ENCODE results near the gene VSIG4. TPM values are rescaled to one million over a fixed set of nuclear protein-coding genes. Genes with fewer than 3 reads are reported as not detected.

The VSIG4 gene
- total and polyA plus RNA-seq, 10 of the 15 experiments (the other 5 are each of a cell fraction or from before 2014, with no cell fraction given): 0.05 to 0.36 TPM; not detected in 8

DNA sequence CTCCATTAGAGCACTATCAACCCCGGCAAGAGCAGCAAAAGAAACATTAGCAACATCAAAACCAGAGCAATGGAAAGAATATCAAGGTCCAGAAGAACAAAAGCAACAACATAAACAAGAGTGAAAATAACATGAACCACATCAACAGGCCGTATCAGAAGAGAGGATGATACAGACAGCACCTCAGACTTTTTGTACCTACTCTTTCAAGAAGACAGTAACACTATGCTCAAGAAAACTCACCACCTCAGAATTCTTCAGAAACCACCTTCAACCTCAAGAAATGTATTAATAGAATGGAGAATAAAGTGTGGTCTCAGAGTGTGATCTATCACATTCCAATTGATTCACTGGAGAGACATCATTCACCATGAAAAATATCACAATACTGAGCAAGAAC is 46.5 kb downstream of the VSIG4 start (continued):
- TF ChIP-seq, protein P1, sequence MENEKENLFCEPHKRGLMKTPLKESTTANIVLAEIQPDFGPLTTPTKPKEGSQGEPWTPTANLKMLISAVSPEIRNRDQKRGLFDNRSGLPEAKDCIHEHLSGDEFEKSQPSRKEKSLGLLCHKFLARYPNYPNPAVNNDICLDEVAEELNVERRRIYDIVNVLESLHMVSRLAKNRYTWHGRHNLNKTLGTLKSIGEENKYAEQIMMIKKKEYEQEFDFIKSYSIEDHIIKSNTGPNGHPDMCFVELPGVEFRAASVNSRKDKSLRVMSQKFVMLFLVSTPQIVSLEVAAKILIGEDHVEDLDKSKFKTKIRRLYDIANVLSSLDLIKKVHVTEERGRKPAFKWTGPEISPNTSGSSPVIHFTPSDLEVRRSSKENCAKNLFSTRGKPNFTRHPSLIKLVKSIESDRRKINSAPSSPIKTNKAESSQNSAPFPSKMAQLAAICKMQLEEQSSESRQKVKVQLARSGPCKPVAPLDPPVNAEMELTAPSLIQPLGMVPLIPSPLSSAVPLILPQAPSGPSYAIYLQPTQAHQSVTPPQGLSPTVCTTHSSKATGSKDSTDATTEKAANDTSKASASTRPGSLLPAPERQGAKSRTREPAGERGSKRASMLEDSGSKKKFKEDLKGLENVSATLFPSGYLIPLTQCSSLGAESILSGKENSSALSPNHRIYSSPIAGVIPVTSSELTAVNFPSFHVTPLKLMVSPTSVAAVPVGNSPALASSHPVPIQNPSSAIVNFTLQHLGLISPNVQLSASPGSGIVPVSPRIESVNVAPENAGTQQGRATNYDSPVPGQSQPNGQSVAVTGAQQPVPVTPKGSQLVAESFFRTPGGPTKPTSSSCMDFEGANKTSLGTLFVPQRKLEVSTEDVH (IDR thresholded peaks at IDR 0.05; ENCODE audit: low read depth, partially characterized antibody): no peak

- no peak overlapping the region for H3K27ac ChIP-seq (ENCODE audit: control insufficient read depth, insufficient read depth)
- CTCF ChIA-PET: interaction anchor here (1.4 to 1.5 kb wide), 2 partner anchors 9 to 13 kb away, joined by 4 to 5 read pairs; no protein-coding TSS in a partner anchor
- TF ChIP-seq POU2F2 (IDR thresholded peaks at IDR 0.05; ENCODE audit: borderline replicate concordance, low read depth, low read length) (no peak), SIX5 (IDR thresholded peaks at IDR 0.05; ENCODE audit: low read depth, low read length, severe bottlenecking) (no peak), ZZZ3 (IDR thresholded peaks at IDR 0.05; ENCODE audit: control insufficient read depth, insufficient read length, low read depth) (no peak), EGR1 (IDR thresholded peaks at IDR 0.05; ENCODE audit: borderline replicate concordance in 1 of 2, low read depth in 2 of 2, low read length in 2 of 2) (no peak), MEF2A (IDR thresholded peaks at IDR 0.05; ENCODE audit: insufficient read depth, low read depth, low read length) (no peak), CUX1 (IDR thresholded peaks at IDR 0.05; ENCODE audit: insufficient replicate concordance, low read depth, low read length) (no peak), YBX1 (IDR thresholded peaks at IDR 0.05) (no peak), ZNF24 (IDR thresholded peaks at IDR 0.05) (no peak), BHLHE40 (IDR thresholded peaks at IDR 0.05; ENCODE audit: borderline replicate concordance in 1 of 2, low read depth in 2 of 2, low read length in 1 of 2) (no peak)
- TF ChIP-seq, protein P2, sequence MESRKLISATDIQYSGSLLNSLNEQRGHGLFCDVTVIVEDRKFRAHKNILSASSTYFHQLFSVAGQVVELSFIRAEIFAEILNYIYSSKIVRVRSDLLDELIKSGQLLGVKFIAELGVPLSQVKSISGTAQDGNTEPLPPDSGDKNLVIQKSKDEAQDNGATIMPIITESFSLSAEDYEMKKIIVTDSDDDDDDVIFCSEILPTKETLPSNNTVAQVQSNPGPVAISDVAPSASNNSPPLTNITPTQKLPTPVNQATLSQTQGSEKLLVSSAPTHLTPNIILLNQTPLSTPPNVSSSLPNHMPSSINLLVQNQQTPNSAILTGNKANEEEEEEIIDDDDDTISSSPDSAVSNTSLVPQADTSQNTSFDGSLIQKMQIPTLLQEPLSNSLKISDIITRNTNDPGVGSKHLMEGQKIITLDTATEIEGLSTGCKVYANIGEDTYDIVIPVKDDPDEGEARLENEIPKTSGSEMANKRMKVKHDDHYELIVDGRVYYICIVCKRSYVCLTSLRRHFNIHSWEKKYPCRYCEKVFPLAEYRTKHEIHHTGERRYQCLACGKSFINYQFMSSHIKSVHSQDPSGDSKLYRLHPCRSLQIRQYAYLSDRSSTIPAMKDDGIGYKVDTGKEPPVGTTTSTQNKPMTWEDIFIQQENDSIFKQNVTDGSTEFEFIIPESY (IDR thresholded peaks at IDR 0.05): no peak
These were observed 49.2 kb downstream of the VSIG4 start for GRCh38 chrX:65990702-65991101.

More at GRCh38 chrX:65990702-65991101, 49.2 kb downstream of the VSIG4 start:
- H3K36me3 ChIP-seq (ENCODE audit: control insufficient read depth in 2 of 2, insufficient read depth in 2 of 2, low read length in 1 of 2): no peaks in the 10 kb centered on the region
- H3K79me2 ChIP-seq (ENCODE audit: control insufficient read depth, insufficient read depth, low read length): no peaks in the 10 kb centered on the region
- no peak overlapping the region for H3K9ac ChIP-seq (ENCODE audit: control insufficient read depth, insufficient read depth, low read length)
- H3K27me3 ChIP-seq (replicated peaks in 1 of 2; ENCODE audit: control insufficient read depth in 2 of 2, insufficient read depth in 2 of 2, low read length in 1 of 2): no peaks in the 10 kb centered on the region
- H3K4me1 ChIP-seq (ENCODE audit: control insufficient read depth, insufficient read depth, low read length): no peaks in the 10 kb centered on the region
- no peaks in the 10 kb centered on the region for H4K20me1 ChIP-seq (ENCODE audit: control insufficient read depth, insufficient read depth)
- in situ Hi-C loops (cut with MboI): no loop called here
- H3K4me3 ChIP-seq: no peak overlapping the region
- no peaks in the 10 kb centered on the region for H3K9me3 ChIP-seq (replicated peaks; ENCODE audit: control insufficient read depth, insufficient read depth, low read length)
- ChIA-PET SMC1A (ENCODE audit: uncharacterized antibody, unreplicated experiment) (interaction anchor here (0.6 to 1.7 kb wide), 3 partner anchors 10 to 737 kb away, joined by 3 to 5 read pairs (median 4); no protein-coding TSS in a partner anchor), POLR2A (no interaction called here), RAD21 (ENCODE audit: unreplicated experiment) (no interaction called here)
- H2AFZ ChIP-seq (ENCODE audit: control insufficient read depth, low read depth, low read length): no peak overlapping the region
- FAIRE-seq (no peak), ATAC-seq (no peak), DNase-seq (ENCODE audit: low read depth, low spot score) (no peak)
- BruUV-seq (replicated peaks): no TSS peak
- intact Hi-C loops (cut with micrococcal nuclease; ENCODE audit: unreplicated experiment): no loop called here
- H3K4me2 ChIP-seq (ENCODE audit: control insufficient read depth, insufficient read depth): no peak overlapping the region

Data from GM12878 (cell line).